ENCODE data around the gene DIPK2A. TPM values are rescaled to one million over a fixed set of nuclear protein-coding genes. Genes with fewer than 3 reads are reported as not detected.

Gene DIPK2A
- total RNA-seq, 2 experiments from 2014 or later = 23.4 to 23.8 TPM

GRCh38 chr3:143975554-143976152 is 4.0 kb downstream of the DIPK2A start:
- no peaks in the 10 kb centered on the region for H3K9me3 Mint-ChIP-seq (ENCODE audit: insufficient read depth)
- no peak overlapping the region for H3K27ac Mint-ChIP-seq
- CTCF ChIA-PET = interaction anchor here (0.6 to 1.6 kb wide), 7 partner anchors 8 to 1438 kb away, joined by 3 to 6 read pairs (median 3); partner anchors contain the start of gene SLC9A9
- H3K27me3 Mint-ChIP-seq (ENCODE audit: low read depth) = no peaks in the 10 kb centered on the region
- peak; percentile 23 for DNase-seq
- H3K4me3 Mint-ChIP-seq = peak overlapping the region; percentile 25
- no peak for ATAC-seq
- H3K36me3 Mint-ChIP-seq (ENCODE audit: low read depth) = peaks cover 9% of the 10 kb centered on the region
- peaks cover 34% of the 10 kb centered on the region for H3K4me1 Mint-ChIP-seq (ENCODE audit: low read depth)
- POLR2A ChIA-PET = no interaction called here

DNA sequence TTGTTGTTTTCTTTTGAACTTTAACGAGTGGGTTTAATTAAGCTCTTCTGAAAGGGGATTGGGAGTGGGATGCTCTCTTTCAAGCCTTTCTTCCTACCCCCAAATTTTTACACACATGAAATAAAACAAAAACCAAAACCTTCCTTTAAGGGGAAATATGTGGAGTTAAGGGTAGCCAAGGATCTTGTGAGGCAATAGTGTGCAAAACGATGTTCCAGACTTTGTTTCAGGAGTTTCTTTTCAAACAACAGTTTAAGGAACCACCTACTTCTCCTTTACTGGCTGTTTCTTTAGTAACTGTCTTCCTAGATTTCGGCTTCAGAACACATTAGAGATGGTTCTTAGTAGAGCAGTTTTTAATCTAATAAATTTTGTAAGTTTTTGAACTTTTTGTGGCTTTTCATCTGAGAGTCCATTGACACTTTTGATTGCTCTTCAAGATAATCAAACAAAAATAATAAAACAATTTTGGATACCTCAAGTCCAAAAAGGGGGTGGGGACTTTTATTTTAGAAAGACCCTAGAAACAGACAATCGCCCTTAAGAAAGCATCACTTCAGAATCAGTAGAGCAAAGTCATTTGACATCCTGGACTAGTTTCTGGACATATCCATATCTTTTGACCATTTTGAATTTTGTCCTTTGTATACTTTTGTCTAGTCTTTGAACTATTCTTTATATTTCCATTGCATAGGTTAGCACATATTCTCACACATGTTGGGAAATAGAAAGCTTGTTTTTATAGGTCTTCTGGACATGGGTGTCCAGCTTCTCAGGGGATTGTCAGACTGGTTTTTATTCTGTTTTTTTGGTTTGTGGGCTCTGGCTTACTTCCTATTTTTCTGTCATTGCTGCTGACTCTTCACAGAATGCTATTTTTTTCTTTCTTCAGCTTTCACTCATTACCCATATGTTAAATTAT is 6.0 kb downstream of the DIPK2A start:
- no peak for DNase-seq
- Mint-ChIP-seq H3K9me3 (ENCODE audit: insufficient read depth) (peaks cover 6% of the 10 kb centered on the region), H3K36me3 (ENCODE audit: low read depth) (peaks cover 21% of the 10 kb centered on the region), H3K27me3 (ENCODE audit: low read depth) (no peaks in the 10 kb centered on the region), H3K4me3 (no peak overlapping the region), H3K4me1 (ENCODE audit: low read depth) (peaks cover 32% of the 10 kb centered on the region), H3K27ac (no peak overlapping the region)
- ChIA-PET POLR2A (interaction anchor here (0.6 kb wide), 1 partner anchor 303 kb away, joined by 3 read pairs; no protein-coding TSS in a partner anchor), CTCF (no interaction called here)
- no peak for ATAC-seq

- no peak overlapping the region for H3K27ac Mint-ChIP-seq
- H3K9me3 Mint-ChIP-seq (ENCODE audit: insufficient read depth) = peaks cover 6% of the 10 kb centered on the region
- CTCF ChIA-PET = no interaction called here
These were observed 6.6 kb downstream of the DIPK2A start for GRCh38 chr3:143978263-143978631.

DNA sequence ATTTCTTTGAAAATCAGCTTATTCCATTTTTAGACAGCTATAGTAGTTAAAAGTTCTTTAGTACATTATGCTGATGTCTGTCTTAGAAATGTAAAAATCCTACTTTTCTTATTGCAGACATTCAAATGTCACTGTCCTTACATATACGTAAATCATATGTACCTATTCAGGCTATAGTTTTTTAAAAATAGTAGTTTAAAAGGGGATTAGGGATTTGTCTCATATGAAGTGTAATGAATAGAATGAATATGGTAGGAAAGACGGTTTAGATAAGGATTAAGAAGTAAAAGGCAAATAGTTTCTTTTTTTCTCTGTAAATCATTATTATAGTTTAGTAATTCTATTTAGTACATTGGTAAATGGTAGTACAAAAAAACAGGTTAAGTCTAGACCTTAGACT is 7.4 kb downstream of the DIPK2A start:
- POLR2A ChIA-PET = no interaction called here
- H3K4me1 Mint-ChIP-seq (ENCODE audit: low read depth) = peaks cover 32% of the 10 kb centered on the region
- H3K9me3 Mint-ChIP-seq (ENCODE audit: insufficient read depth) = peaks cover 6% of the 10 kb centered on the region
- H3K36me3 Mint-ChIP-seq (ENCODE audit: low read depth) = peaks cover 27% of the 10 kb centered on the region
- H3K27me3 Mint-ChIP-seq (ENCODE audit: low read depth) = no peaks in the 10 kb centered on the region
- DNase-seq (no peak), ATAC-seq (no peak)
- CTCF ChIA-PET = no interaction called here
- H3K4me3 Mint-ChIP-seq = no peak overlapping the region
- H3K27ac Mint-ChIP-seq = no peak overlapping the region

More at GRCh38 chr3:143978263-143978631, 6.6 kb downstream of the DIPK2A start:
- DNase-seq (no peak), ATAC-seq (no peak)
- Mint-ChIP-seq H3K4me1 (ENCODE audit: low read depth) (peaks cover 32% of the 10 kb centered on the region), H3K27me3 (ENCODE audit: low read depth) (no peaks in the 10 kb centered on the region), H3K36me3 (ENCODE audit: low read depth) (peaks cover 26% of the 10 kb centered on the region), H3K4me3 (no peak overlapping the region)
- POLR2A ChIA-PET = no interaction called here

- H3K4me1 Mint-ChIP-seq (ENCODE audit: low read depth) = peaks cover 24% of the 10 kb centered on the region
- H3K27ac Mint-ChIP-seq = no peak overlapping the region
- no peaks in the 10 kb centered on the region for H3K27me3 Mint-ChIP-seq (ENCODE audit: low read depth)
- ChIA-PET CTCF (interaction anchor here (1.1 kb wide), 1 partner anchor 9 kb away, joined by 4 read pairs; the partner anchor contains the start of gene DIPK2A), POLR2A (interaction anchor here (0.6 kb wide), 1 partner anchor 1715 kb away, joined by 4 read pairs; no protein-coding TSS in a partner anchor)
- peaks cover 26% of the 10 kb centered on the region for H3K36me3 Mint-ChIP-seq (ENCODE audit: low read depth)
- no peak for ATAC-seq
- H3K4me3 Mint-ChIP-seq = no peak overlapping the region
- peaks cover 6% of the 10 kb centered on the region for H3K9me3 Mint-ChIP-seq (ENCODE audit: insufficient read depth)
- no peak for DNase-seq
These were observed 8.2 kb downstream of the DIPK2A start for GRCh38 chr3:143979813-143980212.

DNA sequence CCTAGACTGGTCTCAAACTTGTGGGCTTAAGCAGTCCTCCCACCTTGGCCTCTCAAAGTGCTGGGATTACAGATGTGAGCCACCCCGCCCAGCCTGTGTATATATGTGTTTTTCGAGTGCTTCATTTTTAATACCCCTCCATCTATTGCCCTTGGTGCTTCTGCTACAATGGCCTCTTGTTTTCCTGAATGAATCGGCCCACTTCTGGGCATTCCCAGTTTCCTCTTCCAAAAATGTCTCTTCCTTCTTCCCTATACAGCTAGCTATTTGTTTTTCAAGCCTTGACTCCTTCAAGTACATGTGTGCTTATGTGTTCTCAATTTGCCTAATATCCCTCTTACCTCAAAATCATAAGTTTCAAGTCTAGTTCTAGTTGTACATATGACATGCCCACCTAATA is 16.7 kb downstream of the DIPK2A start:
- H3K27ac Mint-ChIP-seq = no peak overlapping the region
- no peaks in the 10 kb centered on the region for H3K27me3 Mint-ChIP-seq (ENCODE audit: low read depth)
- no peak overlapping the region for H3K4me3 Mint-ChIP-seq
- DNase-seq = no peak
- no peaks in the 10 kb centered on the region for H3K4me1 Mint-ChIP-seq (ENCODE audit: low read depth)
- no peaks in the 10 kb centered on the region for H3K9me3 Mint-ChIP-seq (ENCODE audit: insufficient read depth)
- peaks cover 41% of the 10 kb centered on the region for H3K36me3 Mint-ChIP-seq (ENCODE audit: low read depth)
- POLR2A ChIA-PET = no interaction called here
- CTCF ChIA-PET = no interaction called here
- ATAC-seq = no peak

DNA sequence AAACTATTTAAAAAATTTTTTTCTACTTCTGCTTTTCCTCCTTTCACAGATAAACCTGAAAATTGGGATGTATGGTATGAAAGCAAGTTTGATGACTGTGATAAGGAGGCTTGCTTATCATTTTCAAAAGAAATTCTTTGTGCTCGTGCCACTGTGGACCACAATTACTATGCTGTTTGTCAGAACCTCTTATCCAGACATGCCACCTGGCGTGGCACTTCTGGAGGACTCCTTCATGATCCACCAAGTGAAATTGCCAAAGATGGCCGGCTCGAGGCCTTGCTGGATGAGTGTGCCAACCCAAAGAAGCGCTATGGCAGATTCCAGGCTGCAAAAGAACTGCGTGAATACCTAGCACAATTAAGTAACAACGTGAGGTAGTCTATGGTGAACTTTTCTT is 17.8 kb downstream of the DIPK2A start:
- no peaks in the 10 kb centered on the region for H3K9me3 Mint-ChIP-seq (ENCODE audit: insufficient read depth)
- DNase-seq (no peak), ATAC-seq (no peak)
- no peaks in the 10 kb centered on the region for H3K4me1 Mint-ChIP-seq (ENCODE audit: low read depth)
- no peaks in the 10 kb centered on the region for H3K27me3 Mint-ChIP-seq (ENCODE audit: low read depth)
- CTCF ChIA-PET = no interaction called here
- POLR2A ChIA-PET = no interaction called here
- H3K36me3 Mint-ChIP-seq (ENCODE audit: low read depth) = peaks cover 41% of the 10 kb centered on the region
- H3K4me3 Mint-ChIP-seq = no peak overlapping the region
- H3K27ac Mint-ChIP-seq = no peak overlapping the region

- POLR2A ChIA-PET = no interaction called here
- no peak for ATAC-seq
These were observed 20.1 kb downstream of the DIPK2A start for GRCh38 chr3:143991713-143992112.

GRCh38 chr3:143998266-143998665 is 26.6 kb downstream of the DIPK2A start:
- Mint-ChIP-seq H3K9me3 (ENCODE audit: insufficient read depth) (no peaks in the 10 kb centered on the region), H3K27ac (no peak overlapping the region), H3K27me3 (ENCODE audit: low read depth) (no peaks in the 10 kb centered on the region), H3K4me1 (ENCODE audit: low read depth) (no peaks in the 10 kb centered on the region), H3K36me3 (ENCODE audit: low read depth) (peaks cover 14% of the 10 kb centered on the region), H3K4me3 (no peak overlapping the region)
- ChIA-PET POLR2A (no interaction called here), CTCF (no interaction called here)
- ATAC-seq (no peak), DNase-seq (no peak)

More at GRCh38 chr3:143991713-143992112, 20.1 kb downstream of the DIPK2A start:
- Mint-ChIP-seq H3K36me3 (ENCODE audit: low read depth) (peaks cover 36% of the 10 kb centered on the region), H3K9me3 (ENCODE audit: insufficient read depth) (no peaks in the 10 kb centered on the region), H3K27me3 (ENCODE audit: low read depth) (no peaks in the 10 kb centered on the region), H3K4me1 (ENCODE audit: low read depth) (no peaks in the 10 kb centered on the region), H3K4me3 (no peak overlapping the region), H3K27ac (no peak overlapping the region)
- CTCF ChIA-PET = no interaction called here
- no peak for DNase-seq

- Mint-ChIP-seq H3K36me3 (ENCODE audit: low read depth) (peaks cover 7% of the 10 kb centered on the region), H3K4me3 (no peak overlapping the region), H3K27me3 (ENCODE audit: low read depth) (no peaks in the 10 kb centered on the region), H3K4me1 (ENCODE audit: low read depth) (no peaks in the 10 kb centered on the region), H3K9me3 (ENCODE audit: insufficient read depth) (no peaks in the 10 kb centered on the region), H3K27ac (no peak overlapping the region)
- ATAC-seq (no peak), DNase-seq (no peak)
- CTCF ChIA-PET = no interaction called here
- POLR2A ChIA-PET = no interaction called here
These were observed 31.4 kb downstream of the DIPK2A start for GRCh38 chr3:144003051-144003450.

DNA sequence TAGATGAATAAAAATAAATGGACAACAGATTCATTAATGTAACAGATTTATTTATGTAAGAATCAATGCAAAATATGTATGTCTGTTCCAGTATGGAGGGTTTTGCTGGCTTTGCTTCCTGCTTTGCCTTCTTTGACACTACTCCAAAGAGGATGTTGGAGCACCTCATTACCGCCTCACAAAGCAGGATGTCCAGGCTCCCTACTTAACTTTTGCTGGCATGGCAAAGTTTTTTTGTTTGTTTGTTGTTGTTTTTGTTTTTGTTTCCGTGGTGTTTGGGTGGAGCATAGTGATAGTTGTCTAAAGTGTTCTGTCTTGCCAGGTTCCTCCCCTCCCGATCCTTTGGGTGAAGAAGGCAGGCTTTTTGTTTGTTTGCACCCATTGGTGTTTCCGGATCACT is 38.7 kb downstream of the DIPK2A start:
- CTCF ChIA-PET = no interaction called here
- POLR2A ChIA-PET = no interaction called here
- Mint-ChIP-seq H3K27me3 (ENCODE audit: low read depth) (peaks cover 5% of the 10 kb centered on the region), H3K9me3 (ENCODE audit: insufficient read depth) (no peaks in the 10 kb centered on the region), H3K27ac (no peak overlapping the region), H3K36me3 (ENCODE audit: low read depth) (no peaks in the 10 kb centered on the region), H3K4me1 (ENCODE audit: low read depth) (no peaks in the 10 kb centered on the region), H3K4me3 (no peak overlapping the region)
- ATAC-seq (no peak), DNase-seq (no peak)

GRCh38 chr3:144011251-144011799 is 39.7 kb downstream of the DIPK2A start:
- no peaks in the 10 kb centered on the region for H3K9me3 Mint-ChIP-seq (ENCODE audit: insufficient read depth)
- H3K4me1 Mint-ChIP-seq (ENCODE audit: low read depth) = no peaks in the 10 kb centered on the region
- H3K27me3 Mint-ChIP-seq (ENCODE audit: low read depth) = peaks cover 5% of the 10 kb centered on the region
- ATAC-seq = no peak
- H3K27ac Mint-ChIP-seq = no peak overlapping the region
- no peak overlapping the region for H3K4me3 Mint-ChIP-seq
- H3K36me3 Mint-ChIP-seq (ENCODE audit: low read depth) = no peaks in the 10 kb centered on the region
- ChIA-PET CTCF (no interaction called here), POLR2A (no interaction called here)
- DNase-seq = no peak
